ENCODE measurements around the gene HIVEP2.

DNA sequence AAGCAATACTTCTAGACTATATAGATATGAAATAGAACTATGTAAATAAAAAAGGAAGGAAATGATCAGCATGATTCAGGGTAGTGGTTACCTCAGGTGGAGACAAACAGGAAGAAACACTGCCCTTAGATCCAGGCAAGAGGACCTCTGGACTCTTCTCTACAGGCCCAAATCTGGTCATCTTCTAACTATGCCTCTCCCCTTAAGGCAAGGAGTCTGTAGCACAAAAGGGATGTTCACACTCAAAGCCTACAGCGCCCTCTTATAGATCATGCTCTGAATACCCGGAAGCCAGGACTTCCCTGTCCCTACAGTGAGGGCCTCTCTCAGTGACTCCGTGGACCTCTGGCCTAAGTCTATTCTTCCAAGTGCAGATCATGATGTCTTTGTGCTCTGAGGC lies 30.4 kb upstream of the HIVEP2 start:
- TF ChIP-seq, protein P1, sequence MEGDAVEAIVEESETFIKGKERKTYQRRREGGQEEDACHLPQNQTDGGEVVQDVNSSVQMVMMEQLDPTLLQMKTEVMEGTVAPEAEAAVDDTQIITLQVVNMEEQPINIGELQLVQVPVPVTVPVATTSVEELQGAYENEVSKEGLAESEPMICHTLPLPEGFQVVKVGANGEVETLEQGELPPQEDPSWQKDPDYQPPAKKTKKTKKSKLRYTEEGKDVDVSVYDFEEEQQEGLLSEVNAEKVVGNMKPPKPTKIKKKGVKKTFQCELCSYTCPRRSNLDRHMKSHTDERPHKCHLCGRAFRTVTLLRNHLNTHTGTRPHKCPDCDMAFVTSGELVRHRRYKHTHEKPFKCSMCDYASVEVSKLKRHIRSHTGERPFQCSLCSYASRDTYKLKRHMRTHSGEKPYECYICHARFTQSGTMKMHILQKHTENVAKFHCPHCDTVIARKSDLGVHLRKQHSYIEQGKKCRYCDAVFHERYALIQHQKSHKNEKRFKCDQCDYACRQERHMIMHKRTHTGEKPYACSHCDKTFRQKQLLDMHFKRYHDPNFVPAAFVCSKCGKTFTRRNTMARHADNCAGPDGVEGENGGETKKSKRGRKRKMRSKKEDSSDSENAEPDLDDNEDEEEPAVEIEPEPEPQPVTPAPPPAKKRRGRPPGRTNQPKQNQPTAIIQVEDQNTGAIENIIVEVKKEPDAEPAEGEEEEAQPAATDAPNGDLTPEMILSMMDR (conservative IDR thresholded peaks at IDR 0.05 in 1 of 2, IDR thresholded peaks at IDR 0.05 in 1 of 2; ENCODE audit: low read depth in 1 of 2, low read length in 2 of 2) = no peak
- no peak for TF ChIP-seq EZH2 (IDR thresholded peaks at IDR 0.05; ENCODE audit: low read length, missing control alignments)

All from fibroblast of lung (primary cell).